K562 treated with DMSO at 1 percent for 24 hours (cell line): ENCODE measurements around the gene SERINC1. TPM values are rescaled to one million over a fixed set of nuclear protein-coding genes. Genes with fewer than 3 reads are reported as not detected.

Source experiments
- total RNA-seq: library from RNA; unstranded; fragments of 300-600 nt; gene quantifications from 2 replicates; pipeline ENCODE4 v1.2.3, GENCODE V29; 2022; ENCODE audit warnings: low read depth; ENCODE audit not compliant: insufficient read depth

The SERINC1 gene
- total RNA-seq: 35.3 and 41.5 TPM in 2 replicates

GRCh38 chr6:122471107-122472021 is at the start of gene SERINC1:
Gene SERINC1, minus strand, starts transcription at chr6:122471807. Its CDS starts 70 bp downstream, at chr6:122471737.

GRCh38 chr6:122399348-122400120 is 72.1 kb downstream of the SERINC1 start, which contains the start of gene HSF2:
Gene HSF2, plus strand, starts transcription at chr6:122399652. Its CDS starts 86 bp downstream, at chr6:122399738.

Other genes starting within 250 kb of the SERINC1 start
- gene HSF2, start 72.2 kb downstream of the SERINC1 start, total RNA-seq: 13.7 and 17.3 TPM in 2 replicates
- 8.2 and 10.7 TPM in 2 replicates for gene PKIB, start 138.6 kb upstream of the SERINC1 start, total RNA-seq